Heart right ventricle (tissue), 16 donors: ENCODE results near the gene CLEC4M. TPM values are rescaled to one million over a fixed set of nuclear protein-coding genes. Genes with fewer than 3 reads are reported as not detected.

Experiments
- ATAC-seq, 8 donors: fragments of 200-7000 bp; cut with Tn5 transposase; one replicate each; pipeline ENCODE4 v1.9.1; 2020; ENCODE audit warnings: mild to moderate bottlenecking in 8 of 8, moderate library complexity in 8 of 8, moderate number of reproducible peaks in 1 of 8
- DNase-seq, 2 donors: peaks; one replicate each; pipeline ENCODE4 v3.0.0-alpha.2; 2020
- H3K27ac ChIP-seq, 10 donors: fragments of 200-600 bp; sonication (generic) in 2 of 10; one replicate each; pipeline versions ENCODE4 v1.5.0 to v1.8.0; 2020 to 2022; ENCODE audit warnings: mild to moderate bottlenecking in 3 of 10
- H3K27me3 ChIP-seq, 7 donors: fragments of 200-600 bp; one replicate each; pipeline ENCODE4 v1.8.0; 2021 to 2022; ENCODE audit warnings: mild to moderate bottlenecking in 2 of 7
- H3K36me3 ChIP-seq, 9 donors: fragments of 200-600 bp; sonication (generic) in 1 of 9; one replicate each; pipeline versions ENCODE4 v1.5.0 to v1.8.0; 2020 to 2022; ENCODE audit warnings: mild to moderate bottlenecking in 2 of 9
- H3K4me1 ChIP-seq, 9 donors: fragments of 200-600 bp; sonication (generic) in 1 of 9; one replicate each; pipeline versions ENCODE4 v1.5.0 to v1.8.0; 2020 to 2022; ENCODE audit warnings: mild to moderate bottlenecking in 4 of 9
- H3K4me3 ChIP-seq, 10 donors: fragments of 200-600 bp; sonication (generic) in 2 of 10; one replicate each; pipeline versions ENCODE4 v1.5.0 to v1.8.0; 2020 to 2022; ENCODE audit warnings: mild to moderate bottlenecking in 7 of 10, moderate library complexity in 2 of 10
- H3K9me3 ChIP-seq, 11 donors: fragments of 200-600 bp in 10 of 11; sonication (generic) in 2 of 11; one replicate each; pipeline versions ENCODE4 v1.5.0 to v1.8.0; 2013 to 2022; ENCODE audit warnings: mild to moderate bottlenecking in 2 of 11, control low read depth in 1 of 11, moderate library complexity in 1 of 11
- CTCF ChIP-seq, 9 donors: fragments of 200-600 bp; sonication (generic) in 2 of 9; IDR thresholded peaks; one replicate each; pipeline versions ENCODE4 v1.5.0 to v1.8.0; 2021 to 2022; ENCODE audit warnings: antibody characterized with exemption in 9 of 9, mild to moderate bottlenecking in 5 of 9, moderate library complexity in 1 of 9
- WGBS, 2 donors: extraction: QIAGEN DNeasy Blood & Tissue Kit; methylation state at CpG; one replicate each; pipeline ENCODE4 v1.1.7; 2013; ENCODE audit warnings: inconsistent platforms in 1 of 2; 5-methylcytosine and 5-hydroxymethylcytosine counted together
- intact Hi-C, 10 donors: fragments of 100-400 bp; cut with DNase I; formaldehyde crosslinking; loops; one replicate each; pipeline versions ENCODE4 v1.11.1 to v1.14.2; 2022
- polyA plus RNA-seq, 2 donors: library from polyadenylated mRNA; stranded (reverse); fragments of 200-250 nt; gene quantifications; one replicate each; pipeline ENCODE4 v1.2.3, GENCODE V29; 2013
- total RNA-seq, 10 donors: library from RNA; stranded (reverse); fragmentation: NEBNext Ultra II Directional in 3 of 10; extraction: Animal tissue kit (Norgen Biotek cat#: 25700) in 3 of 10; gene quantifications; one replicate each; pipeline versions ENCODE4 v1.2.1 to v1.2.4, GENCODE V29; 2021 to 2023
- donor health status: Arrhythmogenic right ventricular cardiomyopathy.
- donor health status: ischemic (EF 13 %, LVEDD 7.1; RV severe dilation, severe dysfunction).
- donor health status: healthy with polysubstance abuse.
- donor health status: DM: no; HTN: yes; CAD: no.
- donor health status: DM: no; HTN: no; CAD: no.
- donor health status: ischemic (EF 25% LVEDD 6.9; RV normal size, moderate dysfunction).
- donor health status: ischemic (EF 25% LVEDD 5.7; RV mildly dilated, moderate dysfunction).
- donor health status: healthy.
- donor health status: DM: yes; HTN: yes; CAD: no.
- donor health status: Ischemic cardiomyopathy.
- donor health status: ischemic (EF 35%, LVEDD 5.7; RV mildly dilated, moderate dysfunction).
- donor health status: nonischemic (EF 11% LVEDD 7.7; RV severe dilation, severe dysfunction).
- donor health status: DM: yes; HTN: yes; CAD: no.
- donor health status: PGD.
- donor health status: ischemic (EF 29% LVEDD 5.4; RV normal size, mild dysfunction).
- donor health status: nonischemic (EF 23%, LVEDD 6.1; RV moderate dilation, normal function).

The CLEC4M gene
- total and polyA plus RNA-seq, 12 donors, result not detected

- ATAC-seq, result no peak
- Histone ChIP-seq H3K9me3 (peaks cover 0 to 37% (median 18%) of the 10 kb centered on the region in 11 donors), H3K4me1 (peaks cover 0 to 10% (median 0%) of the 10 kb centered on the region in 9 donors), H3K36me3 (no peaks in the 10 kb centered on the region), H3K27ac (no peak overlapping the region), H3K27me3 (peaks cover 0 to 25% (median 22%) of the 10 kb centered on the region in 7 donors), H3K4me3 (no peak overlapping the region)
- 88 to 95% methylated on average over 1 of the region's 1 CpG for whole genome bisulfite sequencing, 2 donors
- no peak for TF ChIP-seq CTCF (IDR thresholded peaks at IDR 0.05)
- no peak for DNase-seq
- intact Hi-C loops, result no loop called here
These were observed 54.8 kb downstream of the CLEC4M start for GRCh38 chr19:7817801-7818200.

GRCh38 chr19:7818806-7819205, 55.8 kb downstream of the CLEC4M start:
- ATAC-seq (no peak), DNase-seq (no peak)
- 48 to 71% methylated on average over 2 of the region's 2 CpGs for WGBS, 2 donors
- Histone ChIP-seq H3K27me3 (peaks cover 0 to 26% (median 22%) of the 10 kb centered on the region in 7 donors), H3K27ac (no peak overlapping the region), H3K4me3 (no peak overlapping the region), H3K9me3 (peaks cover 0 to 37% (median 18%) of the 10 kb centered on the region in 11 donors), H3K36me3 (no peaks in the 10 kb centered on the region), H3K4me1 (peaks cover 0 to 10% (median 0%) of the 10 kb centered on the region in 9 donors)
- intact Hi-C loops, result no loop called here
- TF ChIP-seq CTCF (IDR thresholded peaks at IDR 0.05), result no peak

Other genes with a start within 250 kb of the CLEC4M start
- gene ZNF358, start 247.1 kb upstream of the CLEC4M start, total RNA-seq, result 100 to 1,000 TPM in 1 of 10 donors, 10 to 100 TPM in 9; 67.7 to 104 (median 76.5) TPM
- 100 to 1,000 TPM in 1 of 2 donors, 10 to 100 TPM in 1; 61.4 to 167 TPM for gene ZNF358, start 247.1 kb upstream of the CLEC4M start, polyA plus RNA-seq
- gene MCOLN1, start 240.6 kb upstream of the CLEC4M start, total RNA-seq, result 10 to 100 TPM; 10.4 to 29.1 (median 13.4) TPM
- gene MCOLN1, start 240.6 kb upstream of the CLEC4M start, polyA plus RNA-seq, result 10 to 100 TPM; 20.8 to 34.9 TPM
- gene PNPLA6, start 227.5 kb upstream of the CLEC4M start, total RNA-seq, result 10 to 100 TPM; 33.9 to 73.8 (median 41.6) TPM
- gene PNPLA6, start 227.5 kb upstream of the CLEC4M start, polyA plus RNA-seq, result 10 to 100 TPM; 34.1 to 57.0 TPM
- gene CAMSAP3, start 167.4 kb upstream of the CLEC4M start, total RNA-seq, result 1 to 10 TPM in 1 of 10 donors, under 1 TPM in 9; 0.13 to 2.0 (median 0.30) TPM
- gene CAMSAP3, start 167.4 kb upstream of the CLEC4M start, polyA plus RNA-seq, result under 1 TPM; 0.03 to 0.37 TPM
- 10 to 100 TPM; 18.6 to 25.1 (median 22.4) TPM for gene XAB2, start 133.7 kb upstream of the CLEC4M start, total RNA-seq
- gene XAB2, start 133.7 kb upstream of the CLEC4M start, polyA plus RNA-seq, result 10 to 100 TPM; 28.0 to 31.9 TPM
- gene PET100, start 133.4 kb upstream of the CLEC4M start, total RNA-seq, result 100 to 1,000 TPM; 119 to 230 (median 150) TPM
- gene PET100, start 133.4 kb upstream of the CLEC4M start, polyA plus RNA-seq, result 1,000 to 10,000 TPM in 1 of 2 donors, 10 to 100 TPM in 1; 99.1 to 1,041 TPM
- 1 to 10 TPM in 5 of 10 donors, under 1 TPM in 3, not detected in 2; 0.35 to 3.8 (median 2.3) TPM for gene PCP2, start 129.5 kb upstream of the CLEC4M start, total RNA-seq
- 1 to 10 TPM in 1 of 2 donors, under 1 TPM in 1; 0.67 to 1.0 TPM for gene PCP2, start 129.5 kb upstream of the CLEC4M start, polyA plus RNA-seq
- gene STXBP2, start 126.1 kb upstream of the CLEC4M start, total RNA-seq, result 10 to 100 TPM in 2 of 10 donors, 1 to 10 TPM in 8; 1.6 to 19.6 (median 2.5) TPM
- gene STXBP2, start 126.1 kb upstream of the CLEC4M start, polyA plus RNA-seq, result 1 to 10 TPM; 6.0 to 6.7 TPM
- gene RETN, start 94.2 kb upstream of the CLEC4M start, total RNA-seq, result under 1 TPM in 2 of 10 donors, not detected in 8; 0.51 to 0.76 TPM
- 10 to 100 TPM in 1 of 2 donors, 1 to 10 TPM in 1; 8.5 to 12.6 TPM for gene RETN, start 94.2 kb upstream of the CLEC4M start, polyA plus RNA-seq
- 1 to 10 TPM in 1 of 10 donors, under 1 TPM in 5, not detected in 4; 0.17 to 1.2 (median 0.25) TPM for gene MCEMP1, start 86.2 kb upstream of the CLEC4M start, total RNA-seq
- gene MCEMP1, start 86.2 kb upstream of the CLEC4M start, polyA plus RNA-seq, result under 1 TPM in 1 of 2 donors, not detected in 1; 0.71 TPM
- gene TRAPPC5, start 82.4 kb upstream of the CLEC4M start, total RNA-seq, result 100 to 1,000 TPM in 3 of 10 donors, 10 to 100 TPM in 7; 75.3 to 132 (median 86.0) TPM
- 100 to 1,000 TPM; 149 to 388 TPM for gene TRAPPC5, start 82.4 kb upstream of the CLEC4M start, polyA plus RNA-seq
- 1 to 10 TPM in 1 of 10 donors, under 1 TPM in 4, not detected in 5; 0.21 to 1.0 (median 0.44) TPM for gene FCER2, start 61.1 kb upstream of the CLEC4M start, total RNA-seq
- under 1 TPM; 0.13 to 0.44 TPM for gene FCER2, start 61.1 kb upstream of the CLEC4M start, polyA plus RNA-seq
- gene CLEC4G, start 31.1 kb upstream of the CLEC4M start, total RNA-seq, result 1 to 10 TPM in 3 of 10 donors, under 1 TPM in 4, not detected in 3; 0.25 to 4.2 (median 0.91) TPM
- gene CLEC4G, start 31.1 kb upstream of the CLEC4M start, polyA plus RNA-seq, result under 1 TPM; 0.20 to 0.73 TPM
- 10 to 100 TPM in 2 of 10 donors, 1 to 10 TPM in 8; 1.6 to 29.6 (median 4.6) TPM for gene CD209, start 15.7 kb upstream of the CLEC4M start, total RNA-seq
- gene CD209, start 15.7 kb upstream of the CLEC4M start, polyA plus RNA-seq, result under 1 TPM; 0.54 to 0.95 TPM
- 10 to 100 TPM; 16.8 to 26.3 (median 20.3) TPM for gene EVI5L, start 67.0 kb downstream of the CLEC4M start, total RNA-seq
- gene EVI5L, start 67.0 kb downstream of the CLEC4M start, polyA plus RNA-seq, result 10 to 100 TPM; 12.9 to 21.0 TPM
- gene PRR36, start 111.1 kb downstream of the CLEC4M start, total RNA-seq, result under 1 TPM in 1 of 10 donors, not detected in 9; 0.05 TPM
- under 1 TPM; 0.01 to 0.07 TPM for gene PRR36, start 111.1 kb downstream of the CLEC4M start, polyA plus RNA-seq
- 1 to 10 TPM in 5 of 10 donors, under 1 TPM in 5; 0.33 to 3.3 (median 0.99) TPM for gene LRRC8E, start 125.3 kb downstream of the CLEC4M start, total RNA-seq
- gene LRRC8E, start 125.3 kb downstream of the CLEC4M start, polyA plus RNA-seq, result 1 to 10 TPM in 1 of 2 donors, under 1 TPM in 1; 0.66 to 1.2 TPM
- gene MAP2K7, start 140.6 kb downstream of the CLEC4M start, total RNA-seq, result 10 to 100 TPM; 21.3 to 32.5 (median 24.6) TPM
- 10 to 100 TPM; 13.1 to 53.8 TPM for gene MAP2K7, start 140.6 kb downstream of the CLEC4M start, polyA plus RNA-seq
- 10 to 100 TPM in 2 of 10 donors, 1 to 10 TPM in 8; 1.1 to 11.6 (median 4.7) TPM for gene TGFBR3L, start 151.6 kb downstream of the CLEC4M start, total RNA-seq
- 1 to 10 TPM; 1.9 to 2.3 TPM for gene TGFBR3L, start 151.6 kb downstream of the CLEC4M start, polyA plus RNA-seq
- gene SNAPC2, start 157.1 kb downstream of the CLEC4M start, total RNA-seq, result 10 to 100 TPM in 3 of 10 donors, 1 to 10 TPM in 7; 5.7 to 12.9 (median 9.5) TPM
- 10 to 100 TPM in 1 of 2 donors, 1 to 10 TPM in 1; 7.3 to 26.1 TPM for gene SNAPC2, start 157.1 kb downstream of the CLEC4M start, polyA plus RNA-seq
- under 1 TPM in 6 of 10 donors, not detected in 4; 0.18 to 0.44 (median 0.24) TPM for gene CTXN1, start 162.9 kb downstream of the CLEC4M start, total RNA-seq
- gene CTXN1, start 162.9 kb downstream of the CLEC4M start, polyA plus RNA-seq, result under 1 TPM in 1 of 2 donors, not detected in 1; 0.74 TPM
- 10 to 100 TPM; 54.9 to 97.5 (median 71.4) TPM for gene TIMM44, start 180.4 kb downstream of the CLEC4M start, total RNA-seq
- gene TIMM44, start 180.4 kb downstream of the CLEC4M start, polyA plus RNA-seq, result 100 to 1,000 TPM; 110 to 188 TPM
- gene ELAVL1, start 242.4 kb downstream of the CLEC4M start, total RNA-seq, result 10 to 100 TPM; 44.2 to 60.1 (median 55.3) TPM
- 10 to 100 TPM; 11.6 to 31.7 TPM for gene ELAVL1, start 242.4 kb downstream of the CLEC4M start, polyA plus RNA-seq